Stimulated activated CD4-positive, alpha-beta T cell treated with anti-CD3 and anti-CD28 coated beads, Interleukin-4, amount 100 ng/mL, for 48 hours (primary cell): Measurements from ENCODE around the gene ZNF333.
"Not testable (repeated sequence)": the region's sequence is repeated elsewhere in the genome, so short reads cannot be mapped to it uniquely, and the experiment has no call there.

Experiments
- DNase-seq, 2 donors: peaks; one replicate each; pipeline ENCODE4 v3.0.0-alpha.2; 2020; ENCODE audit warnings: low read depth in 2 of 2

The ZNF333 gene

GRCh38 chr19:14768001-14768400 lies 78.2 kb downstream of the ZNF333 start:
- no peak for DNase-seq

DNA sequence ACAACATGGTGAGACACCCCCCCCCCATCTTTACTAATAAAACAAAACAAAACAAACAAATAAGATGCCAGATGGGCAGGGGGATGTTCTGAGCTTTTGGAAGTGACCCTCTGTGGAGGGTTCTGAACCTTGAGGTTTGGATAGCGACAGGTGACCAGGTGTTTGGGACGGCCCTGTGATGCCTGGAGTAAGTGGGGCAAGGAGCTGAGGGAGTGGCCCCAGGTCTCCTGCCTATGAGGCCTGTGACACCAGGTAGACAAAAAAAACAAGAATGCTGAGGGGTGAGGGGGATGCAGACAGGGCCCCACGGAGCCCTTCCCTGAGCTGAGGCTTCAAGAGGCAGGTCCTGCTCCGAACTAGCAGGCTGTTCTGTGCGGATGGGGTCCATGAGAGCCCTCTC lies 79.4 kb downstream of the ZNF333 start:
- no peak for DNase-seq

- no peak for DNase-seq
These were observed 80.3 kb downstream of the ZNF333 start for GRCh38 chr19:14770136-14770535.

DNA sequence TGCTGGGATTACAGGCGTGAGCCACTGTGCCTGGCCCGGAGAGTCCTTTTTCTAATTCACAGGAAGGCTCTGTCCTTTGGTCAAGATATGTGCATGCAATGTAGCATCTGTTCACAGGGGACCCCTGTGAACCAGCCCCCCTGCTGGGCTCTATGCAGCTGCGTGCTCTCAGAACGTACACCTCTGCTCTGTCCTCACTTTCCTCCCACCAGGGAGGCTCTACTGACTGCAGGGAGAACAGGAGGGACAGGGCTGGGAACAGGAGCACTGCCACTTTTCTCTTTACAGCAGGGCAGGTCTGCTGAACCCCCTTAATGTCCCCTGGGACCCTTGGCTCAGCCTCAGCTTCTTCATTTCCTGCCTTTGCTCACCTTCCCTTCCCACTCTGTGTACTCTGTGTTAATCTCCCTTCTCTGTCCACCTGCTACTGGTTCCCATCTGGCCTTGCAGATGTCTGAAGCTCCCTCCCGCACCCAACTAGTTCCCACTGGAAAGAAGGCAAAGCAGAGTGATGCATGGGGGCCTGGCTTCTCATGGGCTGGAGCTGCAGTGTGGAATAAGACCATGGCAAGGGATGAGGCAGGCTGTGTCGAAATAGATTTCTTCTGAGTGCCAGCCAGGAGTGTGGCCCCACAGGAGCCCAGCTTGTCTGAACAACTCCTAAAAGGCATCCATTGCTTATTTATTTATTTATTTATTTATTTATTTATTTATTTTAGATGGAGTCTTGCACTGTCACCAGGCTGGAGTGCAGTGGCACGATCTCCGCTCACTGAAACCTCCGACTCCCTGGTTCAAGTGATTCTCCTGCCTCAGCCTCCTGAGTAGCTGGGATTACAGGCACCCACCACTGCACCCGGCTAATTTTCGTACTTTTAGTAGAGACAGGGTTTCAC lies 81.3 kb downstream of the ZNF333 start:
- DNase-seq, result no peak

- DNase-seq, result no peak
These were observed 82.6 kb downstream of the ZNF333 start for GRCh38 chr19:14772467-14772866.

GRCh38 chr19:14772995-14773394 lies 83.1 kb downstream of the ZNF333 start:
- no peak for DNase-seq

- DNase-seq, result not testable (repeated sequence)
These were observed 83.9 kb downstream of the ZNF333 start for GRCh38 chr19:14773722-14774121.

- DNase-seq, result no peak
These were observed 84.5 kb downstream of the ZNF333 start for GRCh38 chr19:14774373-14774772.

DNA sequence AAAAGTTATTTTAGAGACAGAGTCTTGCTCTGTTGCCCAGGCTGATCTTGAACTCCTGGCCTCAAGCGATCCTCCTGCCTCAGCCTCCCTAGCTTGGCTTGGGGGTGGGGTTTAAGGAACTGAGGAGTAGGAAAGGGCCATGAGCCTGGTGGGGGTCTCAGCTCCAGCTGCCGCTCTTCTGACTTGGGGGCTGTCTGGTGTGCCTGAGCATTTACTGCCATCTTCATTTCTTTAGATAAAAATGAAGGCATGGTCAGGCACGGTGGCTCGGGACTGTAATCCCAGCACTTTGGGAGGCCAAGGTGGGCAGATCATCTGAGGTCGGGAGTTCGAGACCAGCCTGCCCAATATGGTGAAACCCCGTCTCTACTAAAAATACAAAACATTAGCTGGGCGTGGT lies 85.5 kb downstream of the ZNF333 start:
- not testable (repeated sequence) for DNase-seq

GRCh38 chr19:14775869-14776586 lies 86.2 kb downstream of the ZNF333 start:
- DNase-seq, result no peak

DNA sequence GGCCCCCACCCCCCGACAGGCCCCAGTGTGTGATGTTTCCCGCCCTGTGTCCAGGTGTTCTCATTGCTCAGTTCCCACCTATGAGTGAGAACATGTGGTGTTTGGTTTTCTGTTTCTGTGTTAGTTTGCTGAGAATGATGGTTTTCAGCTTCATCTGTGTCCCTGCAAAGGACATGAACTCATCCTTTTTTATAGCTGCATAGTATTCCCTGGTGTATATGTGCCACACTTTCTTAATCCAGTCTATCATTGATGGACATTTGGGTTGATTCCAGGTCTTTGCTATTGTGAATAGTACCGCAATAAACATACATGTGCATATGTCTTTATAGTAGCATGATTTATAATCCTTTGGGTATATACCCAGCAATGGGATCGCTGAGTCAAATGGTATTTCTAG lies 87.8 kb downstream of the ZNF333 start:
- DNase-seq, result not testable (repeated sequence)

- DNase-seq, result not testable (repeated sequence)
These were observed 88.4 kb downstream of the ZNF333 start, which contains the start of gene ADGRE2 for GRCh38 chr19:14778110-14778845. Gene ADGRE2, minus strand, starts transcription at chr19:14778560. Its CDS starts 1,804 bp downstream, at chr19:14776756.

- DNase-seq, result no peak
These were observed 89.3 kb downstream of the ZNF333 start for GRCh38 chr19:14779151-14779550.

- DNase-seq, result not testable (repeated sequence)
These were observed 90.9 kb downstream of the ZNF333 start for GRCh38 chr19:14780622-14781225.

DNA sequence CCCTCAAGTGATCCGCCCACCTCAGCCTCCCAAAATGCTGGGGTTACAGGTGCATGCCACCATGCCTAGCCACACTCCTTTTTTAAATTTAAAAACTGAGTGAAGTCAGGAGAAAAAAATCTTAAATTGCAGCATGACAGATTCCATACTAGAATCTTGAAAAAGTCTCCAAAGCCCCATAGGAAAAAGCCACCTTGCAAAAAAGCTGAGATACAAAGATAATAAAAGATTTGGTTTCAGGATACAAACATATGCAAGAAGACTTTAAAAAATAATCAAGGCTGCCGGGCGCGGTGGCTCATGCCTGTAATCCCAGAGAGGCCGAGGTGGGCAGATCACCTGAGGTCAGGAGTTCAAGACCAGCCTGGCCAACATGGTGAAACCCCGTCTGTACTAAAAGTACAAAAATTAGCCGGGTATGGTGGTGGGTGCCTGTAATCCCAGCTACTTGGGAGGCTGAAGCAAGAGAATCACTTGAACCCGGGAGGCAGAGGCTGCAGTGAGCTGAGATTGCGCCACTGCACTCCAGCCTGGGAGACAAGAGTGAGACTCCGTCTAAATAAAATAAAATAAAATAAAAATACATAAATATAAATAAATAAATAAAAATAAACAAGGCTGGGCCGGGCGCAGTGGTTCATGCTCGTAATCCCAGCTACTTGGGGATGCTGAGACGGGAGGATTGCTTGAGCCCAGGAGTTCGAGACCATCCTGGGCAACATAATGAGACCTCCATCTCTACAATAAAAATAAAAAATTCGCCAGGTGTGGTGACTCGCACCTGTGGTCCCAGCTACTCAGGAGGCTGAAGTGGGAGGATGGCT lies 92.1 kb downstream of the ZNF333 start:
- DNase-seq, result not testable (repeated sequence)

GRCh38 chr19:14782626-14783409 lies 93.0 kb downstream of the ZNF333 start:
- DNase-seq, result no peak
